OCI-LY7 (cell line): ENCODE results near the gene CNNM2.

Experiments
- CTCF ChIP-seq: fragments of 200-600 bp; sonication (generic); conservative IDR thresholded peaks from 2 replicates; pipeline ENCODE4 v1.5.1; 2014; ENCODE audit warnings: mild to moderate bottlenecking, antibody characterized with exemption, low read length, moderate library complexity, mixed read lengths
- EZH2phosphoT487 ChIP-seq: fragments of 200-600 bp; sonication (generic); IDR thresholded peaks from 2 replicates; pipeline ENCODE4 v1.6.1; 2018; ENCODE audit warnings: low read depth, borderline replicate concordance, mild to moderate bottlenecking, mixed run types, antibody characterized with exemption, low read length, moderate library complexity, mixed read lengths

DNA sequence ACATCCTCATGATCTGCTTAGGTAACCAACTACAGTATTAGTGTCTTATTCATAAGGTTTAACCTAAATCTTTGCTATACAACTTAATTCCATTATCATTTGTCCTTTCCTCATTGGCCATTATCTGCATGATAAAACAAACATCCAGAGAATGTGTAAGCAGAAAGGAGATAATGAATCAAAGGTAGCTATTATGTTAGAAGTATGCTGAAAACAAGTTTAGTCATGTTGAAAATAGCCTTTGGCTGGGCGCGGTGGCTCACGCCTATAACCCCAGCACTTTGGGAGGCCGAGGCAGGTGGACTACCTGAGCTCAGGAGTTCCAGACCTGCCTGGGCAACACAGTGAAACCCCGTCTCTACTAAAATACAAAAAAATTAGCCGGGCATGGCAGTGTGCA, 196.8 kb downstream of the CNNM2 start:
- no peak for TF ChIP-seq CTCF
- TF ChIP-seq EZH2phosphoT487 = no peak
